ENCODE measurements around the gene DCUN1D5.

Gene DCUN1D5
- 13.1 to 108 (median 29.0) reads per million in 9 experiments for total RNA-seq

DNA sequence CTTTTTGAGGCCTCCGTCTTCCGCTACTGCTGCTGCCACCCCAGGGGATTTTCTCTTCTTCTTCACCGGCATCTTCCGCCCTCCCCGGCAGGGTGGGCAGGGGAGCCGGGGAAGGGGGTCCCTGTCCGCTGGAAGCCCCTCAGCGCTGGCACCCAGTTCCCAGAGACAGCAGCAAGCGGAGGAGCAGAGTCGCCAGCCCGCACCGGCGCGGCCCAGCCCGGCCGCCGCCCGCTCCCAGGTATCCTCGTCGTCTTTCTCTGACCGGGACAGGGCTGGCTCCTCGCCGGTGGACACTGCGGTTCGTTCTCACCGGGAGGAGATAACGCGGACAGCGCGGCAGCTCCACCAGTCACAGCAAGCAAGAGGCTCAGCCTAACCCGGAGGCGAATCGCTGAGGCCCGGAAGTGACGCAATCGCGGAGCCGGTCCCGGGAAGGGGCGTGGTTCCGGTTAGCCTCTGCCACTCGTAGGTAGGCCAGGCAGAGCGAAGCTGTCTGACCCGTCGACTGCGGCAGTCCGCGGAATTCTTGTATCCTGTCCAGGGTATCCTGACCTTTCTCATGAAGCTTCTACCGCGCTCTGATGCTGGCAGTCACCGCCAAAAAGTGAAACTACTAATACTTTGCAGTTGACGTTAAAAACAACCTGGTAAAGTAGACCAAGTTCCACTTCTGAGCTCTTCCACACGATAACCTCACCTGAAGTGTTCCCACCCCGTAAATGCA is at the start of gene DCUN1D5:
DCUN1D5 (minus strand) TSS at position 360 of the 724 bp plus-strand sequence; CDS start at position 72, 288 bp downstream.
- peak; percentile 98 for ATAC-seq (replicated peaks)
- H3K27ac Mint-ChIP-seq, result peak within 1 kb of the TSS; percentile 96

DNA sequence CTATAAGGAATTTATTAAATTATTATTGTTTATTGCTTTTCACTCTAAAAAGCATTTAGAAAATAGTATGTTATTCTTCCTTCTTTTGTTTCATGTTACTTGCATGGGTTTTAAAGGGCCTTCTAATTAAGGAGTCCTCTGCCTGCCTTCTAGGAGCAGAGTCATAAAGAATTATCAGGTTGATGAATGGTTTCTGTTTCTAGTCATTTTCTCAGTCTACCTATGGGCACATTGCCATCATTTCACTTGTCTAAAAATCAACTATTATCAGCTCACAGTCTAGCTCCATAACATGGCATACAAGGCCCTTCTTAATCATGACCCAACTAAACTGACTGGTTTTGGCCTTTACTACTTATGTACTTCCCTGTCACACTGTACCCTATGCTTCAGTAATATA is 33.5 kb upstream of the DCUN1D5 start:
- H3K27me3 Mint-ChIP-seq, result no peaks in the 10 kb centered on the region
- no peaks in the 10 kb centered on the region for H3K4me1 Mint-ChIP-seq (ENCODE audit: low read depth in 2 of 2)
- no peak overlapping the region for H3K27ac Mint-ChIP-seq
- H3K4me3 Mint-ChIP-seq, result no peak overlapping the region
- no peak for DNase-seq
- peaks cover 6% of the 10 kb centered on the region for H3K36me3 Mint-ChIP-seq (ENCODE audit: insufficient read depth)
- no peak for ATAC-seq (replicated peaks)
- no peaks in the 10 kb centered on the region for H3K9me3 Mint-ChIP-seq

More for the DNA sequence above, at the start of gene DCUN1D5:
- Mint-ChIP-seq H3K27me3 (peaks cover 28 to 42% of the 10 kb centered on the region in 2 donors), H3K9me3 (peaks cover 0 to 8% of the 10 kb centered on the region in 2 donors), H3K36me3 (ENCODE audit: insufficient read depth) (peaks cover 21% of the 10 kb centered on the region), H3K4me1 (ENCODE audit: low read depth in 2 of 2) (peaks cover 11 to 23% of the 10 kb centered on the region in 2 donors), H3K4me3 (peak within 1 kb of the TSS; percentile 78 to 89)
- peak; percentile 93 to 95 (median 95) for DNase-seq

DNA sequence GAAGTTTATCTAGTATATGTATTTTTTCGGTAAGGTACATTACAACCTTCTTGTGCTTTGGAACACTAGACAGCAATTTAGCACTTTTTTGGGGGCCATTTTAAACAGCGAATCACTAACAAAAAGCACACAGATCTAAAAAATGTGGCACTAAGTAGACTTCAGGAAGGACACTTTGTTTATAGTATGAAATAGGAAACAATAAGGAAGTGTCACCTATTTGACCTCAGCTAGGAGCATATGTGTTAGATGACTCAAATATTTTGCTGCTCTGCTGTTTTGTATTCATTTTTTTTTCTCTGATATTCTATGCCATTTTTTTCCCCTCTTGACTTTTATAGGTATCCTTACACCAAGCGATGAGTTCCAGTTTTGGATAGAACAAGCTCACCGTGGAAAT is 22.9 kb upstream of the DCUN1D5 start:
- Mint-ChIP-seq H3K4me1 (ENCODE audit: low read depth in 2 of 2) (peaks cover 0 to 5% of the 10 kb centered on the region in 2 donors), H3K4me3 (no peak overlapping the region), H3K36me3 (ENCODE audit: insufficient read depth) (peaks cover under 1% of the 10 kb centered on the region), H3K27me3 (no peaks in the 10 kb centered on the region), H3K27ac (no peak overlapping the region), H3K9me3 (no peaks in the 10 kb centered on the region)
- DNase-seq (no peak), ATAC-seq (replicated peaks) (no peak)

DNA sequence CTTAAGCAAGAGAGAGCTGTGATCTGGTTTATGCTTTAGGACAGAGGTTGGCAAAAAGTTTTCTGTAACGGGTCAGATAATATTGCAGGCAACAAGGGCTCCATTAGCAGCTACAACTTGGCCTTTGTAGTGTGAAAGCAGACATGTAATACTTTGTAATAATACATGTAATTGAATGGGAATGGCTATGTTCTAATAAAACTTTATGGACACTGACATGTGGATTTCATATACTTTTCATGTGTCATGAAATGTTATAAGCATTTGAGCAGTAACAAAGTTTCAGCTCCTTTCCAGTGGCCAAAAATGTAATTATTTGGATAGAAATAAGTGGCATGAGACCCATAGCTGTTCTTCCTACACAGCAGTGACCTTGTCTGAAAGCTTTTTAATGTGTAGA is 20.4 kb upstream of the DCUN1D5 start:
- no peak overlapping the region for H3K27ac Mint-ChIP-seq
- no peak for ATAC-seq (replicated peaks)
- peaks cover 5 to 9% of the 10 kb centered on the region in 2 donors for H3K4me1 Mint-ChIP-seq (ENCODE audit: low read depth in 2 of 2)
- DNase-seq, result no peak
- no peaks in the 10 kb centered on the region for H3K9me3 Mint-ChIP-seq
- no peaks in the 10 kb centered on the region for H3K27me3 Mint-ChIP-seq
- peaks cover 10% of the 10 kb centered on the region for H3K36me3 Mint-ChIP-seq (ENCODE audit: insufficient read depth)
- no peak overlapping the region for H3K4me3 Mint-ChIP-seq

DNA sequence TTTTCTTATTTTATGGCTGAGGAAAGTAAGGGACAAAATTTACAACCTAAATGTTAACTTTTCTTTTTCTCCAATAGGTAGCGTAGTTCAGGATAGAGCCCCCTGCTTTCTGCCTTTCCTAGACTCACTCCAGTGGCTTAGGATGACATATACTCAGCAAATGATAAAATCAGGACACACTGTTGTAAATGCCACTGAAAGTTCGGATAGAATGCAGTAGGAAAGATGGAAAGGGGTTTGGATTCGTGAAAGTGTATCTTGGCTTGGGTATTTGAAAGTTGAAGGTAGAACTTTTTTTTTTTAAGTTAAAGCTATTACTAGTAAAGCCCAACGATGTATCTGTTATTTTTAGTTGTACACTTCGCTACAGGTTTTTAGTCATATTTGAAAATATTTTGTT is 19.4 kb upstream of the DCUN1D5 start:
- Mint-ChIP-seq H3K9me3 (no peaks in the 10 kb centered on the region), H3K36me3 (ENCODE audit: insufficient read depth) (peaks cover 10% of the 10 kb centered on the region), H3K27ac (no peak overlapping the region), H3K4me3 (peak overlapping the region in 1 of 2 donors; percentile 88), H3K4me1 (ENCODE audit: low read depth in 2 of 2) (peaks cover 5 to 9% of the 10 kb centered on the region in 2 donors), H3K27me3 (no peaks in the 10 kb centered on the region)
- DNase-seq, result no peak
- no peak for ATAC-seq (replicated peaks)

DNA sequence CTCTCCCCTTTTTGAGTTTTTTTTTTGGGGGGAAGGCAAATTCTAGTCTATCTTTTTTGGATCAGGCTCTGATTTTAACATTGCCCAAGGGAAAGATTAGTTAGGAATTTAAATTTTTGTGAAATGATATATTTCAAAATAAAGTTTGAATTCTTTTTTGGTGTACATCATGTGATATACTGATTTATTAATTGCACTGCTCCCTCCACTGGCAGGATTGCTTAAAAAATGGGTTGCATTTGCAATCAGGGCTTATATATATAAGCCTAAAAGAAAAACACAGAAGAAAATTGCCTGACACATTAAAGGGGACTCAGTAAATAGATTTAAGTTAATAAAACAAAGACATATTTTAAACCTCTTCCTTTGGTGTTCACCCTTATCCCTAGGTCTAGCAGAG is 18.4 kb upstream of the DCUN1D5 start:
- ATAC-seq (replicated peaks), result no peak
- peaks cover 5 to 9% of the 10 kb centered on the region in 2 donors for H3K4me1 Mint-ChIP-seq (ENCODE audit: low read depth in 2 of 2)
- peak overlapping the region; percentile 88 to 98 for H3K4me3 Mint-ChIP-seq
- DNase-seq, result no peak
- peaks cover 10% of the 10 kb centered on the region for H3K36me3 Mint-ChIP-seq (ENCODE audit: insufficient read depth)
- H3K9me3 Mint-ChIP-seq, result no peaks in the 10 kb centered on the region
- no peaks in the 10 kb centered on the region for H3K27me3 Mint-ChIP-seq
- H3K27ac Mint-ChIP-seq, result peak overlapping the region in 1 of 2 donors; percentile 99

DNA sequence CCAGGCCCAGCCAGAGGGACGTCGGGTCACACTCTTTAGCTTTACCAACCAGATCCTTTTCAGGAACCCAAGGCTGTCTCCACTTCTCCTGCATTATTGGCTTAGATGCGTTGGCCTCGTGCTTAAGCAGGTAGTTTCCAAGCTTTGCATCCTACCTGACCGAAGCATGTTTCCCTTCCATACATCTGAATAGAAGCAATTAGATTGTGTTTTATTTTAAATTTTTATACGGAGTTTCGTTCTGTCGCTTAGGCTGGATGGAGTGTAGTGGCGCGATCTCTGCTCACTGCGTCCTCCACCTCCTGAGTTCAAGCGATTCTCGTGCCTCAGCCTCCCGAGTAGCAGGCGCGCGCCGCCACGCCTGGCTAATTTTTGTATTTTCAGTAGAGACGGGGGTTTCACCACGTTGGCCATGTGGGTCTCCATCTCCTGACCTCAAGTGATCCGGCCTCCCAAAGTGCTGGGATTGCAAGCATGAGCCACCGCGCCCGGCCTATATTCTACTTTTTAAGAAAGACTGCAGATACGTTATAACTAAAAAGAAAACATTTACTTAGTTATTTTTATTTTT is 17.9 kb upstream of the DCUN1D5 start:
- DNase-seq, result no peak
- Mint-ChIP-seq H3K27me3 (peaks cover under 1% of the 10 kb centered on the region in 2 donors), H3K4me3 (peak overlapping the region; percentile 88 to 98), H3K9me3 (no peaks in the 10 kb centered on the region), H3K27ac (peak overlapping the region; percentile 89 to 99), H3K36me3 (ENCODE audit: insufficient read depth) (peaks cover 10% of the 10 kb centered on the region), H3K4me1 (ENCODE audit: low read depth in 2 of 2) (peaks cover 5 to 9% of the 10 kb centered on the region in 2 donors)
- ATAC-seq (replicated peaks), result peak; percentile 7

DNA sequence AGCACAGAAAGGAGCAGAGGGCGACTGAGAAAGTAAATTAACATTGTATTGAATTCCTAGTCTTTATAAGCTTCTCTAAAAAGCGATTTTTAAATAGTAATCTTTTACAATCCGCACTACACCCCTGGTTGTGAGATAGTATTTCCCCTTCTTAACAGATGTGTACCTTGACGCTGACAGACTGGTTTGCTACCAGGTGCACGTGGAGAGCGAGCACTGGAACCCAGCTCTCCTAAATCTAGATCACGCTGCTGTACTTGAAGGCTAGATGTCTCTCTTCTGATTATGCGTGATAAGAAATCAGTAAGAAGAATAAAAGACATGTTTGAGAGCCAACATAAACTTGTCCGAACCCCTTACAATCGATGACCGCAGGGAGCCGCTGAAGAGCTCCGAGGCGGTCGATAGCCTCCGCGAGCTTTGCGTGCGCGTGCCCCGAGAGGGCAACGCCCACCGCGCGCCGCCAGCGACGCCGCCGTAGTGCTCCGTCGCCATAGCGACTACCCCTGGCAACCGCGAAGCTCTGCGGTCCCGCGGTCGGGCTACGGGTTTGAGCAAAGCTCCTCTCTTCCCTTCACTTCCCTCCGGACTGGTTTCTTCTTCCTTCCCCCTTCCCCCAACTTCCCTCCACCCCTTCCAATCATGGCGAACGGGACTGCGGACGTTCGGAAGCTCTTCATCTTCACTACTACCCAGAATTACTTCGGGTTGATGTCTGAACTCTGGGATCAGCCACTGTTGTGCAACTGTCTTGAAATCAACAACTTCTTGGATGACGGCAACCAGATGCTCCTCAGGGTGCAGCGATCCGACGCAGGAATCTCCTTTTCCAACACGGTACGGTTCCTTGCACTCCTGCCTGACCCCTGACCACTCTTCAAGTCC is 17.2 kb upstream of the DCUN1D5 start, which contains the start of gene DYNC2H1:
DYNC2H1 (plus strand) TSS at position 494 of the 885 bp plus-strand sequence; CDS start at position 643, 149 bp downstream.
- H3K9me3 Mint-ChIP-seq, result no peaks in the 10 kb centered on the region
- DNase-seq, result peak; percentile 80 to 87 (median 85)
- H3K4me3 Mint-ChIP-seq, result peak within 1 kb of the TSS; percentile 88 to 98
- H3K27me3 Mint-ChIP-seq, result peaks cover 8% of the 10 kb centered on the region in 2 donors
- peak; percentile 94 for ATAC-seq (replicated peaks)
- peak within 1 kb of the TSS; percentile 89 to 99 for H3K27ac Mint-ChIP-seq
- H3K36me3 Mint-ChIP-seq (ENCODE audit: insufficient read depth), result peaks cover 10% of the 10 kb centered on the region
- H3K4me1 Mint-ChIP-seq (ENCODE audit: low read depth in 2 of 2), result peaks cover 5 to 9% of the 10 kb centered on the region in 2 donors

DNA sequence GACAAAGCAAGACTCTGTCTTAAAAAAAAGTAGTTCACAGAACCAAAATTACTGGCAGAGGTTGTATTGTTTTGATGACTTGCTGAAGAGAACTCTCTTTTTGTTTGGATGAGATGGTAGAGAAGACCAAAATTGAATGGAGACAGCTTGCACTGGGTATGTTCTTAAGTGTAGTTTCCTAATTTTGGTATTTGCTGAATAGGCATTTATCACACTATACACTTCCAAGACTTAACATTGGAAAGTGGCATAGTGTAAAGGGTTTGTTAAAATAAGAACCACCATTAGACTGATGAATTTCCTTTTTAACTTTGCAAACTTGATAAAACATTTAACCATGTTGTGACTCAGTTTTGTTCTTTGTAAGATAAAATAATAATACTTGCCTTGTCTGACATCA is 5.3 kb upstream of the DCUN1D5 start:
- H3K4me3 Mint-ChIP-seq, result no peak overlapping the region
- H3K9me3 Mint-ChIP-seq, result peaks cover 0 to 8% of the 10 kb centered on the region in 2 donors
- H3K27me3 Mint-ChIP-seq, result peaks cover 58 to 89% of the 10 kb centered on the region in 2 donors
- ATAC-seq (replicated peaks) (no peak), DNase-seq (no peak)
- peaks cover 0 to 3% of the 10 kb centered on the region in 2 donors for H3K4me1 Mint-ChIP-seq (ENCODE audit: low read depth in 2 of 2)
- H3K36me3 Mint-ChIP-seq (ENCODE audit: insufficient read depth), result peaks cover 4% of the 10 kb centered on the region
- H3K27ac Mint-ChIP-seq, result no peak overlapping the region

DNA sequence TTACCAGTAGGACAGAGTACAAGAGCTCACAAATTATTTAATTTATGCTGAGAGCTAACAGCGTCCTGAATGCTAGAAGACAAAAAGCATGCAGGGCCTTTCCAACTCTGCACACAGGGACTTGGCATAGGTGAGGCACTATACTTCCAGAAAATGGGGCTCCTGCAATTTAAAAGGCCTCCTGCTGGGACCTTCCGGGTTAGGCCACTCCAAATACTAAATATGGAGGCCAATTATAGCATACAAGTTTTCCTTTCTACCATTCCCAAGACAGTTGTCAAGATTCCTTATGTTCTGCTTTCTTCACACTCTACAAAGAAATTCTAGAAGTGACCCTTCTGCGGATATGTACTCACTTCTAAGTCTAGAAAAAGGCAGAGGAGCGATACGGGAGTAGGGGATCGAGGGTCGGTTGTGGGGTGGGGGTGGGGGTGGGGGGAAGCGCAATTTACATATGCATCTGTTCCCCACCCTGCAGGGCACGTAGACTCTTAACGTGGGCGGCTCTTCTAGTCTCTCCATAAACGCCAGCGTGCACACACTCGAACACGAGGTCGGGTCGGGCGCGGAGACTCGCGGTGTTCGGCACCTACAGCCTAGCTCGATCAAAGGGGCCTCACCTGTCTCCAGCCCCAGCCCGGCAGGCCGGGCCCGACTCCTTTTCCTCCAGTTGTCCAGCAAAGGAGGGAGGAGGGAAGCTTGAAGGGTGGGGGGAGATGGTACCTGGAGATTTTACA is 728 bp downstream of the DCUN1D5 start:
- Mint-ChIP-seq H3K9me3 (peaks cover 0 to 8% of the 10 kb centered on the region in 2 donors), H3K27me3 (peaks cover 20 to 35% of the 10 kb centered on the region in 2 donors)

DNA sequence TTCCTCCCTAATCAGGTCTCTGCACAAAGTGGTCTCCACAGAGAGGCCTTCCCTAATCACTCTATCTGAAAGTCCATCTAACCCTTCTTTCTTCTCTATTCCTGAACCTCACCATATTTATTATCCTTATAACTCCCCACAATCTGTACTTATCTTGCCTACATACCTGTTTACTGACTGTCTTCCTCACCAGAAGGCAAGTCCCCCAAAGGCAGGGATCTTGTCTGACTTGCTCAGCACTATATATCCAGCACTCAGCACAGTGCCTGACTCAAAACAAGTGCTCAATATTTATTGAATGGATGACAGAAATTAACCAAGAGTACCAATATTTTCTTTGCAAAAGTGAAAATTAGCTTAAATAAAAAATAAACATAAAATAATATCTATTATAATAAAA is 5.5 kb downstream of the DCUN1D5 start:
- Mint-ChIP-seq H3K9me3 (no peaks in the 10 kb centered on the region), H3K27ac (no peak overlapping the region), H3K27me3 (no peaks in the 10 kb centered on the region), H3K36me3 (ENCODE audit: insufficient read depth) (peaks cover 33% of the 10 kb centered on the region), H3K4me1 (ENCODE audit: low read depth in 2 of 2) (peaks cover 10 to 31% of the 10 kb centered on the region in 2 donors), H3K4me3 (no peak overlapping the region)
- DNase-seq (no peak), ATAC-seq (replicated peaks) (no peak)

More for the DNA sequence above, 728 bp downstream of the DCUN1D5 start:
- peak; percentile 46 for ATAC-seq (replicated peaks)
- peak; percentile 8 to 31 (median 17) for DNase-seq
- Mint-ChIP-seq H3K4me3 (peak overlapping the region; percentile 78 to 89), H3K36me3 (ENCODE audit: insufficient read depth) (peaks cover 21% of the 10 kb centered on the region), H3K4me1 (ENCODE audit: low read depth in 2 of 2) (peaks cover 14 to 28% of the 10 kb centered on the region in 2 donors), H3K27ac (peak overlapping the region; percentile 96)

DNA sequence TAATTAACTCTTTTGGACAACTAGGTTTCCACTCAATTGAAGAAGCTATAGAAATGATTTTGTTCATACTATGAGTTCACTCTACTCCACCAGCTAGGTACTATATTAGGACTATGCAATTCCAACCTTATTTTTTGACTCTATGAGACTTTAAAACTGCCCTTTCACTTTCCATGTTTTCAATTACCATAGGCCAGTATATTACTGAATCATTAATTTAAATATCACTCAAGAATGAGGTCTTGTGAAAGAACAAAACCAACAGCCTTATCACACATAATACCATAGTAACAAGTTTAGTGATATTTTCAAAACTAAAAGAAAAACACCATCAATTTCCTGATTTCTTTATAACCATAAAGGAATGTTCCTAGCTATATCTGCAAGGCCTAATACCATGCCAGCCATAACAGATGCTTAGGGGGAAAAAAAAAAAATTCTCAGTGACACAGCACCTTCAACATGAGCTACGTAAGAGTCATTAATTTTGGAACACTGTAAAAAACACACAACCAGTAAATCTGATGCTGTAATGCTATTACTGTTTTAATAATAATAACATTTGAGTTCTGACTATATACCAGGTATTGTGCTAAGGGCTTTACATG is 6.1 kb downstream of the DCUN1D5 start:
- H3K4me3 Mint-ChIP-seq, result no peak overlapping the region
- H3K4me1 Mint-ChIP-seq (ENCODE audit: low read depth in 2 of 2), result peaks cover 10 to 26% of the 10 kb centered on the region in 2 donors
- no peaks in the 10 kb centered on the region for H3K9me3 Mint-ChIP-seq
- peaks cover 37% of the 10 kb centered on the region for H3K36me3 Mint-ChIP-seq (ENCODE audit: insufficient read depth)
- no peaks in the 10 kb centered on the region for H3K27me3 Mint-ChIP-seq
- no peak overlapping the region for H3K27ac Mint-ChIP-seq
- DNase-seq (no peak), ATAC-seq (replicated peaks) (no peak)

Data from effector memory CD8-positive, alpha-beta T cell (primary cell).